ENCODE results near the gene RIPK4. TPM values are rescaled to one million over a fixed set of nuclear protein-coding genes. Genes with fewer than 3 reads are reported as not detected.

Gene RIPK4
- total RNA-seq, 1 donor from 2014 or later, result 28.0 TPM

DNA sequence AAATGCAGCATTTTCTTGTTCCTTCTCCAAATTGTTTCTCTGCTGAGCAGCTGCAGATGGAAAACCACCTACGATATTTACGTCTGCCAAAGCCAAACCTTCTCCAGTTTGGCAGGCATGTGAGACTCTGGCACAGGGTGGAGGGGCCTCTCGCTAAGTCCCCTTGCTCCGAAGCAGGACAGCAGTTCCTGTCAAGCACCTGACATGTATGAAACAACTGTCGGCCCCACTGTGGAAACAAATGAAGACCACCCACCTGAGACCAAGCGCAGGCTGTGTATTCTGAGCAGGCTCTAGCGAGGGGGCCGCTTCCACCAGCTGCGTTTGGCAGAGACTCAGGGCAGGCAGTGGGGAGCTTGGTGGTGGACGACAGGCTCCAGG lies 74.7 kb downstream of the RIPK4 start:
- no peak for DNase-seq (ENCODE audit: extremely low spot score in 2 of 2)
- Histone ChIP-seq H3K4me3 (no peak overlapping the region), H3K27ac (no peak overlapping the region), H3K4me1 (no peaks in the 10 kb centered on the region), H3K9me3 (no peaks in the 10 kb centered on the region), H3K36me3 (no peaks in the 10 kb centered on the region), H3K27me3 (no peaks in the 10 kb centered on the region)
- intact Hi-C loops (cut with DNase I), result no loop called here
- TF ChIP-seq POLR2AphosphoS5 (IDR thresholded peaks at IDR 0.05; ENCODE audit: insufficient read depth in 1 of 2, low read depth in 1 of 2), result no peak
- TF ChIP-seq, protein P1, sequence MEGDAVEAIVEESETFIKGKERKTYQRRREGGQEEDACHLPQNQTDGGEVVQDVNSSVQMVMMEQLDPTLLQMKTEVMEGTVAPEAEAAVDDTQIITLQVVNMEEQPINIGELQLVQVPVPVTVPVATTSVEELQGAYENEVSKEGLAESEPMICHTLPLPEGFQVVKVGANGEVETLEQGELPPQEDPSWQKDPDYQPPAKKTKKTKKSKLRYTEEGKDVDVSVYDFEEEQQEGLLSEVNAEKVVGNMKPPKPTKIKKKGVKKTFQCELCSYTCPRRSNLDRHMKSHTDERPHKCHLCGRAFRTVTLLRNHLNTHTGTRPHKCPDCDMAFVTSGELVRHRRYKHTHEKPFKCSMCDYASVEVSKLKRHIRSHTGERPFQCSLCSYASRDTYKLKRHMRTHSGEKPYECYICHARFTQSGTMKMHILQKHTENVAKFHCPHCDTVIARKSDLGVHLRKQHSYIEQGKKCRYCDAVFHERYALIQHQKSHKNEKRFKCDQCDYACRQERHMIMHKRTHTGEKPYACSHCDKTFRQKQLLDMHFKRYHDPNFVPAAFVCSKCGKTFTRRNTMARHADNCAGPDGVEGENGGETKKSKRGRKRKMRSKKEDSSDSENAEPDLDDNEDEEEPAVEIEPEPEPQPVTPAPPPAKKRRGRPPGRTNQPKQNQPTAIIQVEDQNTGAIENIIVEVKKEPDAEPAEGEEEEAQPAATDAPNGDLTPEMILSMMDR (IDR thresholded peaks at IDR 0.05), result no peak
- TF ChIP-seq POLR2A (IDR thresholded peaks at IDR 0.05), result no peak

DNA sequence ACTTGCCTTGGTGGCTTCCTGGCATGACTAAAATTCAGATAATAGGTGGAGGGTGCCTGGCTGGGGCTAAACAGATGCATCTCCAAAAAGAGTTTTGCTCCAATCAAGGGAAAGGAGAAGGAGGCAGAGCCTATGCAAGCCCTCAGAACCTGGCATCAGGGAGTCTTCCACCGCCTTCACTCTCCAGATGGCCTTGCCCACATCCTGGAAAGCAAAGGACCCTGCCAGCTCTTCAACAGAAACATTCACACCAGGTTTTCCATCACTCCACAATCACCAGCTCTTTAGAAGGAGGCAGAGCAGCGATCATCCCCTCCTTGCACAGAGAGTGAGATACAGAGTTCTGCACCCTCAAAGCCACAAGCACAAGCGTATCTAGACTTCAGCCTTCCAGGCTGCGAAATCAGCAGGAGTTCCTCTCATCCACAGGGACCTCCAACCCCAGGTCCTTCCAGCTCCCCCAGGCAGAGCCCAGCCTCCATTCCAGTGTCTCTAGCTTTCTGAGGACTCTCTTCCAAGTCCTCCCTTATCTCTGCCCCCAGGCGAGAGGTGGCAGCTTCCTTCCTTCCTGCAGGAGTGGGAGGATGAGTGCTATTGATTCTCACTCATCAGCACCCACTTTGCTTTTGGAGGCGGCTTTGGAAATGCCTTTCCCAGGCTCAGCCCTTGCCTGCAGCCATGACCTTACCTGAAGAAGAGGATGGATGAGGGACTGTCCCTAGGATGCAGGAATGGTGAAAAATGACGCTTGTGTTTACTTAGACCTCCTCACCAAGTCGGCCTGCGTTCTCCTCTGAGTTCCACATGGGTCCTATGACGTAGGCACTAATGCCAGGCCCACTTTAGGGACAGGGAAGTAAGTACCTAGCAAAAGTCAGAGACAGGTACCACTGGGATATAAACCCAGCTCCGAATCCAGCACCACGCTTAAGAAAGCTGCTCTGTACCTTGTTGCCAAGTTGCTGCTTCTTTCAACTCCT lies 75.4 kb downstream of the RIPK4 start:
- H3K27ac ChIP-seq, result no peak overlapping the region
- no peak for TF ChIP-seq POLR2A (IDR thresholded peaks at IDR 0.05)
- TF ChIP-seq, protein P1 (IDR thresholded peaks at IDR 0.05), result no peak
- TF ChIP-seq POLR2AphosphoS5 (IDR thresholded peaks at IDR 0.05; ENCODE audit: insufficient read depth in 1 of 2, low read depth in 1 of 2), result no peak
- no peak for DNase-seq (ENCODE audit: extremely low spot score in 2 of 2)
- no peaks in the 10 kb centered on the region for H3K4me1 ChIP-seq
- intact Hi-C loops (cut with DNase I), result no loop called here
- no peaks in the 10 kb centered on the region for H3K9me3 ChIP-seq
- H3K4me3 ChIP-seq, result no peak overlapping the region
- H3K27me3 ChIP-seq, result no peaks in the 10 kb centered on the region
- H3K36me3 ChIP-seq, result no peaks in the 10 kb centered on the region

Small RNA genes lying within 50 kb of the gene (microRNA-seq; reads per million reads assigned to microRNA genes)
- gene MIR6814 (ENCODE audit: borderline number of aligned reads, borderline replicate concordance), result not detected

Small RNA genes lying within 50 kb of the gene (small RNA-seq; reads per million reads assigned to genes)
- not detected for gene MIR6814

Other genes starting within 250 kb of the RIPK4 start
- gene PRDM15, start 112.3 kb upstream of the RIPK4 start, total RNA-seq, result 31.2 TPM
- 36.1 TPM for gene C2CD2, start 187.0 kb upstream of the RIPK4 start, total RNA-seq
- gene ZBTB21, start 243.3 kb upstream of the RIPK4 start, total RNA-seq, result 16.7 TPM